ENCODE data around the gene TRH. TPM values are rescaled to one million over a fixed set of nuclear protein-coding genes. Genes with fewer than 3 reads are reported as not detected.
A peak's percentile ranks its signal among the peaks of the same experiment; 100 is the strongest.

The TRH gene, protein sequence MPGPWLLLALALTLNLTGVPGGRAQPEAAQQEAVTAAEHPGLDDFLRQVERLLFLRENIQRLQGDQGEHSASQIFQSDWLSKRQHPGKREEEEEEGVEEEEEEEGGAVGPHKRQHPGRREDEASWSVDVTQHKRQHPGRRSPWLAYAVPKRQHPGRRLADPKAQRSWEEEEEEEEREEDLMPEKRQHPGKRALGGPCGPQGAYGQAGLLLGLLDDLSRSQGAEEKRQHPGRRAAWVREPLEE
- total RNA-seq, result under 1 TPM in 1 of 4 donors, not detected in 3; 0.65 TPM

GRCh38 chr3:129974564-129974832, at the start of gene TRH:
Gene TRH (plus strand): TSS chr3:129974720. CDS start chr3:129975817, 1,097 bp downstream.
- ATAC-seq (ENCODE audit: low FRiP score), result no peak
- TF ChIP-seq, protein P1, sequence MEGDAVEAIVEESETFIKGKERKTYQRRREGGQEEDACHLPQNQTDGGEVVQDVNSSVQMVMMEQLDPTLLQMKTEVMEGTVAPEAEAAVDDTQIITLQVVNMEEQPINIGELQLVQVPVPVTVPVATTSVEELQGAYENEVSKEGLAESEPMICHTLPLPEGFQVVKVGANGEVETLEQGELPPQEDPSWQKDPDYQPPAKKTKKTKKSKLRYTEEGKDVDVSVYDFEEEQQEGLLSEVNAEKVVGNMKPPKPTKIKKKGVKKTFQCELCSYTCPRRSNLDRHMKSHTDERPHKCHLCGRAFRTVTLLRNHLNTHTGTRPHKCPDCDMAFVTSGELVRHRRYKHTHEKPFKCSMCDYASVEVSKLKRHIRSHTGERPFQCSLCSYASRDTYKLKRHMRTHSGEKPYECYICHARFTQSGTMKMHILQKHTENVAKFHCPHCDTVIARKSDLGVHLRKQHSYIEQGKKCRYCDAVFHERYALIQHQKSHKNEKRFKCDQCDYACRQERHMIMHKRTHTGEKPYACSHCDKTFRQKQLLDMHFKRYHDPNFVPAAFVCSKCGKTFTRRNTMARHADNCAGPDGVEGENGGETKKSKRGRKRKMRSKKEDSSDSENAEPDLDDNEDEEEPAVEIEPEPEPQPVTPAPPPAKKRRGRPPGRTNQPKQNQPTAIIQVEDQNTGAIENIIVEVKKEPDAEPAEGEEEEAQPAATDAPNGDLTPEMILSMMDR (IDR thresholded peaks at IDR 0.05), result no peak
- DNase-seq (ENCODE audit: low spot score), result no peak

GRCh38 chr3:129927072-129927471, 47.4 kb upstream of the TRH start:
- DNase-seq (ENCODE audit: low spot score), result no peak

DNA sequence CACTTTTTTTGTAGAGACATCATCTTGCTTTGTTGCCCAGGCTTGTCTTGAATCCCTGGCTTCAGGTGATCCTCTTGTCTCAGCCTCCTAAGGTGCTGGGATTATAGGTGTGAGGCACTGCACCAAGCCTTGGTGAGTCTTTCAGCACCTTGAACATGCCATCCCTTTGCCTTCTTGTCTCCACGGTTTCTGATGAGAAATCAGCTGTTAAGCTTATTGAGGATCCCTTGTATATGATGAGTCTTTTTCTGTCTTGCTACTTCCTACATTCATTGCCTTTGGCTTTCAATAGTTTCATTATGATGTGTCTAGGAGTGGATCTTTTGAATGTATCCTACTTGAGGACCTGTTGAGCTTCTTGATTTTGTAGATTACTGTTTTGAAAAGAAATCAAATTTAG, 45.1 kb upstream of the TRH start:
- TF ChIP-seq, protein P1 (IDR thresholded peaks at IDR 0.05), result no peak
- ATAC-seq (ENCODE audit: low FRiP score) (no peak), DNase-seq (ENCODE audit: low spot score) (no peak)

More at GRCh38 chr3:129927072-129927471, 47.4 kb upstream of the TRH start:
- TF ChIP-seq, protein P1 (IDR thresholded peaks at IDR 0.05), result no peak
- no peak for ATAC-seq (ENCODE audit: low FRiP score)

DNA sequence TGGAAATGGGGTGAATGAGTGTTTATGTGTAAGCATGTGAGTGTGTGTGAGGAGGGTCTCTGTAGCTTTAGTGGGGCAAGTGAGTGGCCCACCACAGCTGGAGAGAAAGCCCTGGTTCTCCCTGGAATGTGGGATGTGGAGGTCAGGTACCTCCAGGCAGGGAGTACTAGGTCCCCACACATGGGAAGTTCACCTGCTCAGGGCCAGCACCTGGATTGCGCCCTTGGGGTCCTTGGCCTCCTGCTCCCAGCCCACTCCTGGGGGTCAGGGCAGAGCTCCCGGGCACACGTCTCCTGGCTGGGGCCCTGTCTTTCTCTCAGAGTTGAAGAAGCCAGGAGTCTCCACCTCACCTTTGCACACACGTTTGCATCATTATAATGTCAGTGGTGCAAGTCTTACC, 41.0 kb upstream of the TRH start:
- no peak for ATAC-seq (ENCODE audit: low FRiP score)
- DNase-seq (ENCODE audit: low spot score), result no peak
- TF ChIP-seq, protein P1 (IDR thresholded peaks at IDR 0.05), result no peak

DNA sequence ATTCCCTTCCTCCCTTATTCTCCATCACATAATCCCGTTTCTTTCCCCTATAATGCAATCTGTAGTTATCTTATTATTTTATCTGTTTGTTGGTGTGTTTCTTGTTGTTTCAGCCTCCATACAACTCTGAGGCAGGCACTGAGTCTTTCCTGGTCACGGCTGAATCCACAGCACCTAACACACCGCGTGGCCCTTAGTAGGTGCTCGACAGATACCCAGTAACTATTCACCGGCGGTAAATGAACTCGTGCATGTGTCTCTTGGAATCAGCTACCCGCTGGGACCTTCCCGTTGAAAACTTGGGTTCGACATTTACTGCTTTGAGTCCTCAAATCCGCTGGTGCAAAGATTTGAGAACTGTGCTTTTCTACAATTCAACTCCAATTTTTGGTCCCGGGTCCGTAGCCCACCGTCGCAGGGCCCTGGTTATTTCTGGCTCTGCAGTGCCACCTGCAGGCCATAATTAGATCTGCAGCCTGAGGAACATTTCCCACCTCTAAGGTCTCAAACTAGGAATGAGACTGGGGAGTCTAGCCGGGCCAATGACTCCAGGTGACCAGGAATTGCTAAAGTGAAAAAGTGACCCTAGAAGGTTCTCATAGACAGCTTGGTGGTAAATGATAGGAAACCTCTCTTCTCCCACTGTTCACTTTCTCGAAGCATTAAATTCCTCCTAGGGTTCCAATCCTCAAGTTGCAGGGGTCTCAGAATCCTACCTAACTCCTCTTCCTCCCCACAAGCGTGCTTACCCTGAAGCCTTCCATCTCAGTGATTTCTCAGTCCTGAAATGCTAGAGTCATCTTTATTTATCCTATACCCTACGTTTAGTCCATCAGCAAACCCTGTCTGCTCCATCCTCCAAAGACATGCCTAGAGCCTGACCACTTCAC, 40.0 kb upstream of the TRH start:
- TF ChIP-seq, protein P1 (IDR thresholded peaks at IDR 0.05), result peak in 1 of 3 donors; percentile 81
- ATAC-seq (ENCODE audit: low FRiP score) (no peak), DNase-seq (ENCODE audit: low spot score) (no peak)

DNA sequence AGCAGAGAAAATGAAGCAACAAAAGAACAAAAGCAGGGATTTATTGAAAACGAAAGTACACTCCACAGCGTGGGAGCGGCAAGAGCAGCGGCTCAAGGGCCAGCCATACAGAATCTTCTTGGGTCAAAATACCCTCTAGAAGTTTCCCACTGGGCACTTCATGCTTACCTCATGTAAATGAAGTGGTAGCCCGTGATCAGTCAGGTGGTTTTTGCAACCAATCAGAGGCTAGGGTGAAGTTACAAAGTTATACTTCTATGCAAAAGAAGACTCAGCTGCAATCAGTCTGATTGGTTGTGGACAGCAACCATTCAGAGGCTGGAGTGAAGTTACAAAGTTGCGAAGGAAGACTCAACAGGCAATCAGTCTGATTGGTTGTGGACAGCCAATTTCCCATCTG, 37.8 kb upstream of the TRH start:
- TF ChIP-seq, protein P1 (IDR thresholded peaks at IDR 0.05), result no peak
- DNase-seq (ENCODE audit: low spot score) (no peak), ATAC-seq (ENCODE audit: low FRiP score) (peak; percentile 54)

All from omental fat pad (tissue), 4 donors.